Endothelial cell of umbilical vein (primary cell): ENCODE measurements around the gene CNIH1. TPM values are rescaled to one million over a fixed set of nuclear protein-coding genes. Genes with fewer than 3 reads are reported as not detected.
A peak's percentile ranks its signal among the peaks of the same experiment; 100 is the strongest.

Experiments
- BruUV-seq: library from RNA; stranded (reverse); fragments of 400-500 nt; replicated peaks from 2 replicates; lab custom pipeline; 2021; lab: Mats Ljungman, UMichigan
- CTCF ChIA-PET: fragments of 300-600, 350-600 bp; sonication (Branson Sonifier 250); formaldehyde crosslinking; loops from one replicate; lab custom pipeline; 2021; ENCODE audit warnings: antibody characterized with exemption, inconsistent platforms; lab: Charles Lee
- POLR2A ChIA-PET: fragments of 300-600, 350-600 bp; sonication (Branson Sonifier 250); formaldehyde crosslinking; loops from one replicate; lab custom pipeline; 2021; ENCODE audit warnings: antibody characterized with exemption, inconsistent platforms; lab: Charles Lee
- DNase-seq: peaks from one replicate; pipeline ENCODE4 v3.0.0-alpha.2; 2011; ENCODE audit warnings: low read depth, low spot score
- FAIRE-seq: peaks from 2 replicates; lab custom pipeline; 2011; peaks lifted over from hg19 to GRCh38; lab: Jason Lieb, UNC
- H2AFZ ChIP-seq: 2 replicates; pipeline ENCODE4 v1.6.0; 2012; ENCODE audit warnings: low read depth, low read length, control low read depth, inconsistent platforms
- H3K27ac ChIP-seq: 2 replicates; pipeline ENCODE4 v1.5.1; 2011; ENCODE audit warnings: low read depth, mild to moderate bottlenecking, control low read depth, low read length, moderate library complexity; ENCODE audit not compliant: insufficient read depth
- H3K27me3 ChIP-seq, 2 experiments: 2 replicates each; pipeline versions ENCODE4 v1.6.0 to v1.6.1; 2011; ENCODE audit warnings: low read length in 2 of 2, mixed read lengths in 1 of 2; ENCODE audit not compliant: control insufficient read depth in 2 of 2, insufficient read depth in 2 of 2
- H3K36me3 ChIP-seq, 2 experiments: 2 replicates in 1 of 2; 3 replicates in 1 of 2; pipeline ENCODE4 v1.5.1; 2011; ENCODE audit warnings: low read length in 2 of 2, mild to moderate bottlenecking in 1 of 2, moderate library complexity in 1 of 2; ENCODE audit not compliant: control insufficient read depth in 2 of 2, insufficient read depth in 2 of 2; ENCODE audit errors: extremely low read depth in 1 of 2
- H3K4me1 ChIP-seq: 3 replicates; pipeline ENCODE4 v1.5.1; 2011; ENCODE audit warnings: mild to moderate bottlenecking, low read length; ENCODE audit not compliant: control insufficient read depth, insufficient read depth; ENCODE audit errors: extremely low read depth
- H3K4me2 ChIP-seq: 2 replicates; pipeline ENCODE4 v1.6.1; 2011; ENCODE audit warnings: low read length, control low read depth, mixed read lengths; ENCODE audit not compliant: insufficient read depth
- H3K4me3 ChIP-seq, 3 experiments: fragments of 200-600 bp in 1 of 3; sonication (generic), shearing (Covaris generic) in 1 of 3; replicated peaks in 1 of 3; 2 replicates each; pipeline ENCODE4 v1.5.1; 2011 to 2016; ENCODE audit warnings: control low read depth in 3 of 3, low read length in 3 of 3, mild to moderate bottlenecking in 2 of 3, inconsistent platforms in 1 of 3, low read depth in 1 of 3, moderate library complexity in 1 of 3; ENCODE audit not compliant: insufficient read depth in 1 of 3
- H3K79me2 ChIP-seq: 2 replicates; pipeline ENCODE4 v1.6.0; 2012; ENCODE audit warnings: low read length, inconsistent platforms; ENCODE audit not compliant: control insufficient read depth, insufficient read depth
- H3K9ac ChIP-seq: replicated peaks from 2 replicates; pipeline ENCODE3; 2011; ENCODE audit warnings: low read length, control low read depth; ENCODE audit not compliant: insufficient read depth; ENCODE audit errors: extremely low read depth
- H3K9me1 ChIP-seq: replicated peaks from 3 replicates; pipeline ENCODE4 v1.6.0; 2011; ENCODE audit warnings: mild to moderate bottlenecking, low read length; ENCODE audit not compliant: control insufficient read depth, insufficient read depth; ENCODE audit errors: extremely low read depth
- H3K9me3 ChIP-seq: replicated peaks from 2 replicates; pipeline ENCODE4 v1.5.1; 2012; ENCODE audit warnings: low read length, inconsistent platforms; ENCODE audit not compliant: control insufficient read depth, insufficient read depth
- H4K20me1 ChIP-seq: replicated peaks from 2 replicates; pipeline ENCODE3; 2011; ENCODE audit warnings: mild to moderate bottlenecking, low read length; ENCODE audit not compliant: control insufficient read depth, insufficient read depth; ENCODE audit errors: extremely low read depth
- GATA2 ChIP-seq: IDR thresholded peaks from 2 replicates; pipeline ENCODE4 v1.7.0; 2011; ENCODE audit warnings: low read depth, mild to moderate bottlenecking, moderate library complexity, mixed read lengths, low read length; ENCODE audit not compliant: insufficient read length, insufficient read depth
- JUN ChIP-seq: IDR thresholded peaks from 2 replicates; pipeline ENCODE4 v1.6.1; 2011; ENCODE audit warnings: borderline replicate concordance, low read depth; ENCODE audit not compliant: insufficient read length, insufficient read depth
- MYC ChIP-seq: IDR thresholded peaks from one replicate; pipeline ENCODE4 v1.6.1; 2011; ENCODE audit warnings: mild to moderate bottlenecking, low read depth, low read length
- dilution Hi-C: fragments of 300-500 bp; cut with MboI; formaldehyde crosslinking; loops from one replicate; pipeline ENCODE4 v1.15.0; 2019; ENCODE audit warnings: low sequenced_read_pairs; ENCODE audit not compliant: extremely low pct_ligation_motif_present
- intact Hi-C: fragments of 100-400 bp; cut with micrococcal nuclease; formaldehyde crosslinking; loops from one replicate; pipeline ENCODE4 v1.10.0; 2022
- polyA plus RNA-seq, 4 experiments: library from polyadenylated mRNA; depleted of rRNA in 3 of 4; stranded (reverse) in 3 of 4; unstranded in 1 of 4; fragments of >200 nt; gene quantifications; 2 replicates each; pipeline versions ENCODE4 v1.2.1 to v1.2.3, GENCODE V29; 2011 to 2012; ENCODE audit warnings: missing spikeins in 1 of 4
- total RNA-seq: library from RNA; stranded (reverse); gene quantifications from 2 replicates; pipeline ENCODE4 v1.2.3, GENCODE V29; 2021
- TF ChIP-seq, protein P1 (sequence below), 2 donors: IDR thresholded peaks; 1 replicate in 1 of 2; 2 replicates in 1 of 2; pipeline ENCODE4 v1.5.1; 2011; ENCODE audit warnings: low read length in 2 of 2, mild to moderate bottlenecking in 2 of 2, moderate library complexity in 2 of 2, control low read depth in 1 of 2, inconsistent platforms in 1 of 2, low read depth in 1 of 2; ENCODE audit not compliant: insufficient read depth in 1 of 2; ENCODE audit errors: extremely low read depth in 1 of 2

CNIH1 gene
- total and polyA plus RNA-seq, 2 donors (not counting 3 experiments of a cell fraction or from before 2014, with no cell fraction given), result 125 to 328 TPM

DNA sequence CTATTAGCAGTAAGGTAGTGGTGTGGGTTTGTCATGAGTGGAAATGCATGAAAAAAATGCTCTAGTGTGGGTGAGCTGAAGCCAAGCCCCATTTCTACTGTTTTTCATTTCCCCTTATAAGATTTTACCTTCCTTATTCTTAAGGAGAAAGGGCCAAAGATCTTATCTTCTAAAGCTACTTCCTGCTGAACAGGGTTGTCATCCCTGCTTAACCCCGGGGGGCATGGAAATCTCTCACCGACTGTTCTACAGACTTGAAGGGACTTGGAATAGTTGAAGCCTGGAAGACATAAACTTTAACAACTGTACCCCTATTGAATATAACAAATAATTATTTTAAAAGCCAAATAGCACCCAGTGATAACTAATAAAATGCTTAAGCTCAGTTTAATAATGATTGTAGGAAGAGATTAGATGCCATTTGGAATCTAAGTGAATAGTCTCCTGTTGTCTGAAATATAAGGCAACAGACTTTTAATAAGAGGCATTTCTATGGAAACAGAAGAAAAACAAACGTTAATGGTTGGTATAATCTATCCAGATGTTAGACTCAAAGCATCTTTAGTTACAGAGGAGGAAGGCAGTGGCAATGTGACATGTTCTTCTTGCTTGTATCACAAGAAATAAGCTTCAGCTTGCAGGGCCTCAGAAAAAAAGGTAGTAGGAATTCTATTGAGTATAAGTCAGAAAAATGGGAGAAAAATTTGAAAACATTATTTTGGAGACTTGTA is 49.4 kb upstream of the CNIH1 start:
- H4K20me1 ChIP-seq, result no peaks in the 10 kb centered on the region
- no peak overlapping the region for H3K27ac ChIP-seq
- H3K79me2 ChIP-seq, result peaks cover 19% of the 10 kb centered on the region
- ChIA-PET CTCF (interaction anchor here (1.1 kb wide), 1 partner anchor 19 kb away, joined by 6 read pairs; the partner anchor contains the start of gene CGRRF1), POLR2A (no interaction called here)
- peak; percentile 67 for TF ChIP-seq GATA2
- TF ChIP-seq, protein P1, sequence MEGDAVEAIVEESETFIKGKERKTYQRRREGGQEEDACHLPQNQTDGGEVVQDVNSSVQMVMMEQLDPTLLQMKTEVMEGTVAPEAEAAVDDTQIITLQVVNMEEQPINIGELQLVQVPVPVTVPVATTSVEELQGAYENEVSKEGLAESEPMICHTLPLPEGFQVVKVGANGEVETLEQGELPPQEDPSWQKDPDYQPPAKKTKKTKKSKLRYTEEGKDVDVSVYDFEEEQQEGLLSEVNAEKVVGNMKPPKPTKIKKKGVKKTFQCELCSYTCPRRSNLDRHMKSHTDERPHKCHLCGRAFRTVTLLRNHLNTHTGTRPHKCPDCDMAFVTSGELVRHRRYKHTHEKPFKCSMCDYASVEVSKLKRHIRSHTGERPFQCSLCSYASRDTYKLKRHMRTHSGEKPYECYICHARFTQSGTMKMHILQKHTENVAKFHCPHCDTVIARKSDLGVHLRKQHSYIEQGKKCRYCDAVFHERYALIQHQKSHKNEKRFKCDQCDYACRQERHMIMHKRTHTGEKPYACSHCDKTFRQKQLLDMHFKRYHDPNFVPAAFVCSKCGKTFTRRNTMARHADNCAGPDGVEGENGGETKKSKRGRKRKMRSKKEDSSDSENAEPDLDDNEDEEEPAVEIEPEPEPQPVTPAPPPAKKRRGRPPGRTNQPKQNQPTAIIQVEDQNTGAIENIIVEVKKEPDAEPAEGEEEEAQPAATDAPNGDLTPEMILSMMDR (IDR thresholded peaks at IDR 0.05; ENCODE audit: extremely low read depth in 1 of 2, insufficient read depth in 1 of 2, low read depth in 1 of 2, low read length in 2 of 2), result no peak
- no peak for TF ChIP-seq JUN
- TF ChIP-seq MYC, result no peak
- FAIRE-seq, result no peak
- intact Hi-C loops (no loop called here), dilution Hi-C loops (no loop called here)
- H2AFZ ChIP-seq, result no peak overlapping the region
- no peak overlapping the region for H3K4me2 ChIP-seq
- no peaks in the 10 kb centered on the region for H3K27me3 ChIP-seq
- peaks cover 13% of the 10 kb centered on the region for H3K4me1 ChIP-seq
- no peaks in the 10 kb centered on the region for H3K9me1 ChIP-seq
- no peaks in the 10 kb centered on the region for H3K36me3 ChIP-seq
- no peak overlapping the region for H3K9ac ChIP-seq
- no TSS peak for BruUV-seq
- H3K9me3 ChIP-seq, result no peaks in the 10 kb centered on the region
- H3K4me3 ChIP-seq, result no peak overlapping the region
- DNase-seq, result no peak
